ENCODE measurements around the gene RCC2. TPM values are rescaled to one million over a fixed set of nuclear protein-coding genes. Genes with fewer than 3 reads are reported as not detected.

The RCC2 gene
- total RNA-seq, 4 donors from 2014 or later = 11.8 to 50.4 (median 25.7) TPM

DNA sequence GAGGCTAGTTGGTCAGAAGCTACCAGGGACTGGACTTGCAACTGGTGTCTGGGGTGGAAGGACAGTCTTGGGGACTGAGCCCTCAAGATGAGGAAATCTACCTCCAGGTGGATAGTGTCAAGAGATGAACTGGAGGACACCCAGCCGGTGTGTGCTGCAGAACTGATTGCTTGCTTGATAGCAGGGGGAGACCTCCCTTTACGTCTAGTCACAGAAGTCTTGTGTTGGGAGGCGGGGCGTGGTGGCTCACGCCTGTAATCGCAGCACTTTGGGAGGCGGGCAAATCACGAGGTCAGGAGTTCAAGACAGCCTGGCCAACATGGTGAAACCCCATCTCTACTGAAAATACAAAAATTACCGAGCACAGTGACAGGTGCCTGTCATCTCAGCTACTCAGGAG is 4.9 kb downstream of the RCC2 start:
- H3K36me3 ChIP-seq = no peaks in the 10 kb centered on the region
- no peak for TF ChIP-seq POLR2A (IDR thresholded peaks at IDR 0.05)
- TF ChIP-seq, protein P1, sequence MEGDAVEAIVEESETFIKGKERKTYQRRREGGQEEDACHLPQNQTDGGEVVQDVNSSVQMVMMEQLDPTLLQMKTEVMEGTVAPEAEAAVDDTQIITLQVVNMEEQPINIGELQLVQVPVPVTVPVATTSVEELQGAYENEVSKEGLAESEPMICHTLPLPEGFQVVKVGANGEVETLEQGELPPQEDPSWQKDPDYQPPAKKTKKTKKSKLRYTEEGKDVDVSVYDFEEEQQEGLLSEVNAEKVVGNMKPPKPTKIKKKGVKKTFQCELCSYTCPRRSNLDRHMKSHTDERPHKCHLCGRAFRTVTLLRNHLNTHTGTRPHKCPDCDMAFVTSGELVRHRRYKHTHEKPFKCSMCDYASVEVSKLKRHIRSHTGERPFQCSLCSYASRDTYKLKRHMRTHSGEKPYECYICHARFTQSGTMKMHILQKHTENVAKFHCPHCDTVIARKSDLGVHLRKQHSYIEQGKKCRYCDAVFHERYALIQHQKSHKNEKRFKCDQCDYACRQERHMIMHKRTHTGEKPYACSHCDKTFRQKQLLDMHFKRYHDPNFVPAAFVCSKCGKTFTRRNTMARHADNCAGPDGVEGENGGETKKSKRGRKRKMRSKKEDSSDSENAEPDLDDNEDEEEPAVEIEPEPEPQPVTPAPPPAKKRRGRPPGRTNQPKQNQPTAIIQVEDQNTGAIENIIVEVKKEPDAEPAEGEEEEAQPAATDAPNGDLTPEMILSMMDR (IDR thresholded peaks at IDR 0.05) = no peak
- no peak overlapping the region for H3K4me3 ChIP-seq
- no peaks in the 10 kb centered on the region for H3K9me3 ChIP-seq
- H3K27me3 ChIP-seq = no peaks in the 10 kb centered on the region
- no peak overlapping the region for H3K27ac ChIP-seq
- intact Hi-C loops (cut with DNase I; ENCODE audit: low total_unique reads) = no loop called here
- DNase-seq = no peak
- no peaks in the 10 kb centered on the region for H3K4me1 ChIP-seq

DNA sequence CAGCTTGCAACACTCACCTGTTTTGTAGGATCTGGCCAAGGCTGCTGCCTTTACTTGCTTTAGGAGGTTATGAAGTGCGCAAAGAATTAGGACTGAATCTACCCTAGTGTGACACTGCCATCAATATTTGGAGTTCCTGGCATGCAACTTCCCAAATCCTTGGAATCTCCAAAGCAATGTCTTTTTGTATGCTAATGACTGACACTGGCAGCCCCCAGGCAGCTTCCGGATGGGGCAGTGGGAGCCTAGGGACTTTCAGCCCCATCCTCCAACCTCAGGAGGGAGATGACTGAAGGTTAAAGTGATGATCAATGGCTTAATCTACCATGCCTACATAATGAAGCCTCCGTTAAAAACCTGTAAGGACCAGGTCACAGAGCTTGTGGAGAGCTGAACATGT is 5.5 kb downstream of the RCC2 start:
- intact Hi-C loops (cut with DNase I; ENCODE audit: low total_unique reads) = no loop called here
- no peaks in the 10 kb centered on the region for H3K9me3 ChIP-seq
- H3K36me3 ChIP-seq = no peaks in the 10 kb centered on the region
- no peak overlapping the region for H3K27ac ChIP-seq
- DNase-seq = no peak
- H3K4me3 ChIP-seq = no peak overlapping the region
- H3K27me3 ChIP-seq = no peaks in the 10 kb centered on the region
- H3K4me1 ChIP-seq = no peaks in the 10 kb centered on the region
- TF ChIP-seq POLR2A (IDR thresholded peaks at IDR 0.05) = no peak
- TF ChIP-seq, protein P1 (IDR thresholded peaks at IDR 0.05) = no peak

DNA sequence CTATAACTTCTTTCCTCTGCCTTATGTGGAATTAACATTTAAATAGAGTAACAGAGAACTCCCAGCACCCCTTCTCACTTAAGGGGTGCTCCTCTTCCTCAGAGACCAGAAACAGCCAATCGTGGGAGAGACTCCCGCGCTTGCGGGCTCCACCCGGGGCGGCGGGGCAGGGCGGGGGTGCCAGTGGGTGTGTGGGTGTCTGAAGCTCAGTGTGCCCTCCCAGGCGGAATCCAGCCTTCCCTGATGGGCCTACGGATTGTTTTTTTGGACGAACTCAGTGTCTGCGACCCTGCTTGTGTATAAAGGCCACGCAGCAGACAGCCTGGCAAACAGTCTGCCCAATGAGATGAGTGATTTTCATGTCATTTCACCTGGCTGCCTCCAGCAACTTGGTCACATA is 6.2 kb downstream of the RCC2 start:
- H3K4me3 ChIP-seq = no peak overlapping the region
- no peaks in the 10 kb centered on the region for H3K27me3 ChIP-seq
- DNase-seq = no peak
- H3K36me3 ChIP-seq = no peaks in the 10 kb centered on the region
- intact Hi-C loops (cut with DNase I; ENCODE audit: low total_unique reads) = no loop called here
- H3K9me3 ChIP-seq = no peaks in the 10 kb centered on the region
- TF ChIP-seq, protein P1 (IDR thresholded peaks at IDR 0.05) = no peak
- no peak for TF ChIP-seq POLR2A (IDR thresholded peaks at IDR 0.05)
- no peak overlapping the region for H3K27ac ChIP-seq
- no peaks in the 10 kb centered on the region for H3K4me1 ChIP-seq

DNA sequence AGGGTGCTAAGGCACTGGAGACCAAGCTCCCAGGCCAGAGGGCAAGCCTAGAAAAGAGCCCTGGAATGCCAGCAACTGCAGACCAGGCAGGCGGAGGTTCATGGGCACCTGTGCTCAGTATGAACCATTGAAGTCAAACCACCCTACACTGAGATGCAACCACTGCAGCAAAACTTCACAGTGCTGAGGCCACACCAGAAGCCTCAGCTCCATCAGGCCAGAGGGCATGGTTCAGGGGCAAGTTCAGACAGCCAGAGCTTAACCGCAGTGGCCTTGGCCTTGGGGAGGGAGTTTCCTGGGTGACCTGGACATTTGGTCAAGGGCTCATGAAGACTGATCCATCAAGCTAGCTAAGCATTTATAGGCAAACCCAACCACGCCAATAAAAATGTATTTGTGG is 7.1 kb downstream of the RCC2 start:
- no peak overlapping the region for H3K4me3 ChIP-seq
- no peak overlapping the region for H3K27ac ChIP-seq
- H3K9me3 ChIP-seq = no peaks in the 10 kb centered on the region
- intact Hi-C loops (cut with DNase I; ENCODE audit: low total_unique reads) = no loop called here
- H3K36me3 ChIP-seq = no peaks in the 10 kb centered on the region
- no peak for TF ChIP-seq POLR2A (IDR thresholded peaks at IDR 0.05)
- TF ChIP-seq, protein P1 (IDR thresholded peaks at IDR 0.05) = no peak
- H3K4me1 ChIP-seq = no peaks in the 10 kb centered on the region
- H3K27me3 ChIP-seq = no peaks in the 10 kb centered on the region
- DNase-seq = no peak

DNA sequence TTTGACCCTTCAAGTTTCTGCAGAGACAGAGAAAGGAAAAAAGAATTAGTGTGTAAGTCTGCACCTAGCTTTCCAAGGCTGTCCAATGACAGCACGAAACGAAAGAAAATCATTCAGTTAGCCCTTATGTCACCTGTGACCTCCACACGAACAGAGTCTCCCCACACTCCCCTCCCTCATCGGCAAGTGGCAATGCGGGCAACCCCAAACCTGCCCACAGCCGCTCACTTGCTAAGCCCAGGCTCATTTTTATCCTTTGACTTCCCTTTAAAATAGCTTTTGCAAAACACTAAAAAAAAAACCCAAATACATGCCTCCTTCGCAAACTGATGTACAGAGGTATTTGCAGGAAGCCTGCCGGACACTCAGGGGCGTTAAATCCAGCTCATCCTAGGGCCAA is 10.3 kb downstream of the RCC2 start:
- intact Hi-C loops (cut with DNase I; ENCODE audit: low total_unique reads) = no loop called here
- no peak for TF ChIP-seq POLR2A (IDR thresholded peaks at IDR 0.05)
- TF ChIP-seq, protein P1 (IDR thresholded peaks at IDR 0.05) = no peak
- Histone ChIP-seq H3K4me3 (no peak overlapping the region), H3K9me3 (no peaks in the 10 kb centered on the region), H3K4me1 (no peaks in the 10 kb centered on the region), H3K36me3 (no peaks in the 10 kb centered on the region), H3K27me3 (no peaks in the 10 kb centered on the region), H3K27ac (no peak overlapping the region)
- DNase-seq = no peak

Measured in uterus (tissue), 4 donors.